Upper lobe of left lung (tissue), 6 donors: ENCODE measurements around the gene COL6A3. TPM values are rescaled to one million over a fixed set of nuclear protein-coding genes. Genes with fewer than 3 reads are reported as not detected.

ENCODE experiments used
- ATAC-seq, 2 donors: fragments of 200-7000 bp; cut with Tn5 transposase; one replicate each; pipeline ENCODE4 v1.9.1; 2022; ENCODE audit warnings: mild to moderate bottlenecking in 2 of 2, moderate library complexity in 2 of 2; ENCODE audit not compliant: low FRiP score in 2 of 2
- DNase-seq, 2 donors: peaks; one replicate each; pipeline ENCODE4 v3.0.0-alpha.2; 2019 to 2020
- H3K27ac ChIP-seq, 4 donors: fragments of 200-600 bp; sonication (generic); one replicate each; pipeline ENCODE4 v1.5.1; 2016 to 2019
- H3K27me3 ChIP-seq, 4 donors: fragments of 200-600 bp; sonication (generic); one replicate each; pipeline ENCODE4 v1.5.1; 2017 to 2019
- H3K36me3 ChIP-seq, 4 donors: fragments of 200-600 bp; sonication (generic); one replicate each; pipeline ENCODE4 v1.5.1; 2016 to 2019
- H3K4me1 ChIP-seq, 4 donors: fragments of 200-600 bp; sonication (generic); one replicate each; pipeline ENCODE4 v1.5.1; 2018 to 2019
- H3K4me3 ChIP-seq, 4 donors: fragments of 200-600 bp; sonication (generic); one replicate each; pipeline ENCODE4 v1.5.1; 2017 to 2019; ENCODE audit warnings: mild to moderate bottlenecking in 2 of 4, moderate library complexity in 1 of 4
- H3K9me3 ChIP-seq, 4 donors: fragments of 200-600 bp; sonication (generic); one replicate each; pipeline ENCODE4 v1.5.1; 2018 to 2019
- CTCF ChIP-seq, 6 experiments: fragments of 450-650 bp in 4 of 6; fragments of 200-600 bp in 2 of 6; sonication (generic) in 2 of 6; IDR thresholded peaks; one replicate each; pipeline ENCODE4 v1.5.1; 2016 to 2019; ENCODE audit warnings: antibody characterized with exemption in 6 of 6
- EP300 ChIP-seq, 4 donors: sonication (generic); formaldehyde crosslinking; IDR thresholded peaks; one replicate each; pipeline ENCODE4 v1.5.1; 2017; ENCODE audit warnings: antibody characterized with exemption in 4 of 4, control low read depth in 2 of 4
- POLR2A ChIP-seq, 4 donors: fragments of 450-650 bp; IDR thresholded peaks; one replicate each; pipeline ENCODE4 v1.5.1; 2016 to 2017; ENCODE audit warnings: antibody characterized with exemption in 4 of 4, mild to moderate bottlenecking in 2 of 4
- POLR2AphosphoS5 ChIP-seq, 2 donors: sonication (generic); formaldehyde crosslinking; IDR thresholded peaks; one replicate each; pipeline ENCODE4 v1.5.1; 2017; ENCODE audit warnings: antibody characterized with exemption in 2 of 2
- WGBS, 2 donors: methylation state at CpG; one replicate each; pipeline ENCODE4 v1.1.5; 2017 to 2018; 5-methylcytosine and 5-hydroxymethylcytosine counted together
- total RNA-seq, 6 donors: library from RNA; depleted of rRNA in 4 of 6; stranded (reverse); fragments of >200 nt in 4 of 6; gene quantifications; one replicate each; pipeline versions ENCODE4 v1.1.0 to v1.2.1, GENCODE V29; 2016 to 2021
- donor health status: DM: no; HTN: no; CAD: no; lungs with moderate emphysema.
- donor health status: DM: no; HTN: yes; CAD: no; lungs with severe emphysema.

Gene COL6A3
- total RNA-seq, 6 donors from 2014 or later: 34.4 to 199 (median 71.9) TPM

DNA sequence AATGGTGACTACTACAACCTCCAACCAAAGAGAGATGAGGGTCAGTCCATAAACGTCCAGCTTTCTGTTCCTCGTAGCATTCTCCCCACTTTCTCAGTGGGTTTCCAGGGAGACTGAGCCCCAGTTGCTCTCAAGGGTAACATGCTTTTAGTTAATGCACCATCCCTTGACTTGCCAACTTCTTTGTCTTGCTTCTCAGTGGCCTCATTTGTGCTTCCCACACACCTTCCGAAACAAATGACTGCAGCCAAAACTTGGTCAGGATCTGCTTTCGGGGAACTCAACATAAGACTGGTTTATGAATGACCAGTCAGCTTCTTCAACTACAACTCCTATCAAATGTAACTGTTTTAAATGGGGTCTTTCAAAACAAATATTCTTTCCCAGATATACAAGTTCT is 94.1 kb downstream of the COL6A3 start:
- DNase-seq: no peak
- Histone ChIP-seq H3K4me3 (no peak overlapping the region), H3K27me3 (no peaks in the 10 kb centered on the region), H3K9me3 (no peaks in the 10 kb centered on the region), H3K36me3 (no peaks in the 10 kb centered on the region), H3K27ac (no peak overlapping the region), H3K4me1 (peaks cover 0 to 13% (median 8%) of the 10 kb centered on the region in 4 donors)
- 88 to 94% methylated on average over 4 of the region's 4 CpGs for WGBS, 2 donors
- no peak for ATAC-seq
- no peak for TF ChIP-seq CTCF (IDR thresholded peaks at IDR 0.05)
- TF ChIP-seq EP300 (IDR thresholded peaks at IDR 0.05): no peak
- TF ChIP-seq POLR2AphosphoS5 (IDR thresholded peaks at IDR 0.05): no peak
- no peak for TF ChIP-seq POLR2A (IDR thresholded peaks at IDR 0.05)

DNA sequence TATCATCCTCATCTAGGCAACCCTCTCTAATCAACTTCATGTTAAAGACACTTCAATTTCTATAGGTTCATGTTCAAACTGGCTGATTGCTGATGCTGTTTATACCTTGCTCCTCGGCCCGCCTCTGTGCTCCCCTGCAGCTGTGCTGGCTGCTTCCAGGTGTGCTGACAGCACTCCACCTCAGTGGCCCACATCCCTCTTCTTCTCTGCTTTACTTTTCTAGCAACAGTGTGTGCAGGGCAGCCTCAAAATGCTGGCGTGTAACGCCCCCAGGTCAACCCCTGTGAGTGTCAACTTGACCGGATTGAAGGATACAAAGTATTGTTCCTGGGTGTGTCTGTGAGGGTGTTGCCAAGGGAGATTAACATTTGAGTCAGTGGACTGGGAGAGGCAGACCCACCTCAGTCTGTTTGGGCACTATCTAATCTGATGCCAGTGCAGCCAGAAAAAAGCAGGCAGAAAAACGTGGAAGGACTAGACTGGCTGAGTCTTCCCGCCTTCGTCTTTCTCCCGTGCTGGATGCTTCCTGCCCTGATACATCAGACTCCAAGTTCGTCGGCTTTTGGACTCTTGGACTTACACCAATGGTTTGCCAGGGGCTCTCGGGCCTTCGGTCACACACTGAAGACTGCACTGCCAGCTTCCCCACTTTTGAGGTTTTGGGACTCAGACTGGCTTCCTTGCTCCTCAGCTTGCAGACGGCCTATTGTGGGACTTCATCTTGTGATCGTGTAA is 94.7 kb downstream of the COL6A3 start:
- H3K27ac ChIP-seq: no peak overlapping the region
- no peak for TF ChIP-seq CTCF (IDR thresholded peaks at IDR 0.05)
- TF ChIP-seq POLR2A (IDR thresholded peaks at IDR 0.05): no peak
- TF ChIP-seq EP300 (IDR thresholded peaks at IDR 0.05): no peak
- TF ChIP-seq POLR2AphosphoS5 (IDR thresholded peaks at IDR 0.05): no peak
- WGBS, 2 donors: 86 to 91% methylated on average over 15 of the region's 15 CpGs

DNA sequence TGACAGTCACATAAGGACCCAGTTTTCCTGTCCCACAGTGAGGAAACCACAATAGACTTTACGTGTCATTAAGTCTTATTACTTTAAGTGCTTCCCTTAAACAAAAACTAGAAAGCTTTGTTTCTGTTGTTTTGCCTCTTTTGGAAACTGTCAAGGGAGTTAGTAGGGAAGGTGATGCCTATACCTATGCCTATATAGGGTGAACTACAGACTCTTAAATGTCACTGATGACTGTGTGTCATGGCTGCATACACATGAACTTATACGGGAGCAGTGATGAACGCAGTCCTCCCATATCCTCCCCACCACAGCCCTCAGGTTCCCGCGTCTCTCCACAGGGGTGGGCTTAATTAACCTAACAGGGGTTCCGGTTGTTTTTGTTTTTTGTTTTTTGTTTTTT is 97.6 kb downstream of the COL6A3 start:
- no peak for DNase-seq
- no peaks in the 10 kb centered on the region for H3K27me3 ChIP-seq
- no peak overlapping the region for H3K4me3 ChIP-seq
- H3K27ac ChIP-seq: peak overlapping the region in 3 of 4 donors; percentile 27 to 78 (median 36)
- no peak for ATAC-seq
- peaks cover 0 to 15% (median 8%) of the 10 kb centered on the region in 4 donors for H3K4me1 ChIP-seq
- WGBS, 2 donors: 89% methylated on average over 6 of the region's 6 CpGs
- TF ChIP-seq EP300 (IDR thresholded peaks at IDR 0.05) (no peak), POLR2A (IDR thresholded peaks at IDR 0.05) (no peak), CTCF (IDR thresholded peaks at IDR 0.05) (no peak), POLR2AphosphoS5 (IDR thresholded peaks at IDR 0.05) (no peak)
- H3K9me3 ChIP-seq: no peaks in the 10 kb centered on the region
- H3K36me3 ChIP-seq: no peaks in the 10 kb centered on the region

More for the DNA sequence above, 94.7 kb downstream of the COL6A3 start:
- Histone ChIP-seq H3K27me3 (no peaks in the 10 kb centered on the region), H3K4me1 (peaks cover 0 to 15% (median 10%) of the 10 kb centered on the region in 4 donors), H3K9me3 (no peaks in the 10 kb centered on the region), H3K4me3 (no peak overlapping the region), H3K36me3 (no peaks in the 10 kb centered on the region)
- ATAC-seq: no peak
- no peak for DNase-seq

DNA sequence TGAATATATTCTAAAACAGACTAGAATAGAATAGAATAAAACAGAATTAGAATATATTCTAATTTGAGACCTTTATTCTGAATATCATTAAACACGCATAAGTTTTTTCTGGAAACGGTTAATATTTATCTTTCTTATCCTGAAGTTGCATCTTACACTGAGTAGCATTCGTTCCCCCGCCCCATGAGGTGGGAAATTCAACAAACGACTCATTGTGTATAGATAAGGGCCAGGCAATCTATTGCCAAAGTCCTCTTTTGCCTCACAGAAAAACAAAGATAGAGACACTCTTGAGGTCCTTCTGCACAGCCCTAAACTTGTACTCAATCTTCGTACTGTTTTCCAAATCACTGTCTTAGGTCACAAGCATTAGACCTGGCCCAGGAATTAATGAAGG is 98.1 kb downstream of the COL6A3 start:
- TF ChIP-seq CTCF (IDR thresholded peaks at IDR 0.05) (no peak), POLR2AphosphoS5 (IDR thresholded peaks at IDR 0.05) (no peak), POLR2A (IDR thresholded peaks at IDR 0.05) (no peak), EP300 (IDR thresholded peaks at IDR 0.05) (no peak)
- ATAC-seq: peak in 1 of 2 donors; percentile 18

More for the DNA sequence above, 98.1 kb downstream of the COL6A3 start:
- Histone ChIP-seq H3K4me1 (peaks cover 0 to 15% (median 8%) of the 10 kb centered on the region in 4 donors), H3K9me3 (no peaks in the 10 kb centered on the region), H3K27me3 (no peaks in the 10 kb centered on the region), H3K4me3 (no peak overlapping the region), H3K36me3 (no peaks in the 10 kb centered on the region), H3K27ac (peak overlapping the region in 3 of 4 donors; percentile 27 to 78 (median 36))
- 36 to 41% methylated on average over 6 of the region's 6 CpGs for WGBS, 2 donors
- DNase-seq: no peak
